ACHN (cell line): Measurements from ENCODE around the gene GAL3ST1.
"Not testable (repeated sequence)": the region's sequence is repeated elsewhere in the genome, so short reads cannot be mapped to it uniquely, and the experiment has no call there.

Experiments used
- DNase-seq: peaks from one replicate; pipeline ENCODE4 v3.0.0-alpha.2; 2015
- in situ Hi-C: cut with HindIII; loops from 2 replicates; pipeline ENCODE4 v1.10.0; 2017; ENCODE audit warnings: low sequenced_read_pairs, low pct_ligation_motif_present, low pct_unique_long_range_greater_than_20kb

The GAL3ST1 gene

GRCh38 chr22:30546616-30547015 lies 27.8 kb downstream of the GAL3ST1 start, which contains the start of gene SEC14L6:
Gene SEC14L6 (minus strand): TSS chr22:30546741. CDS start chr22:30546682, 59 bp downstream.
- DNase-seq, result no peak
- in situ Hi-C loops, result no loop called here

- in situ Hi-C loops, result no loop called here
- no peak for DNase-seq
These were observed 31.7 kb downstream of the GAL3ST1 start for GRCh38 chr22:30542811-30543188.

- in situ Hi-C loops, result no loop called here
- DNase-seq, result peak; percentile 35
These were observed 32.3 kb downstream of the GAL3ST1 start for GRCh38 chr22:30541961-30542810.

- DNase-seq, result peak; percentile 51
These were observed 33.0 kb downstream of the GAL3ST1 start for GRCh38 chr22:30541511-30541910.

GRCh38 chr22:30539368-30539767 lies 35.1 kb downstream of the GAL3ST1 start:
- in situ Hi-C loops, result no loop called here

More at GRCh38 chr22:30541511-30541910, 33.0 kb downstream of the GAL3ST1 start:
- in situ Hi-C loops, result not testable (repeated sequence)

GRCh38 chr22:30538280-30538679 lies 36.2 kb downstream of the GAL3ST1 start:
- in situ Hi-C loops, result no loop called here
- DNase-seq, result peak; percentile 35

More at GRCh38 chr22:30539368-30539767, 35.1 kb downstream of the GAL3ST1 start:
- no peak for DNase-seq

- DNase-seq, result no peak
- in situ Hi-C loops, result no loop called here
These were observed 37.3 kb downstream of the GAL3ST1 start for GRCh38 chr22:30537083-30537731.

GRCh38 chr22:30535182-30535581 lies 39.3 kb downstream of the GAL3ST1 start:
- DNase-seq, result no peak
- in situ Hi-C loops, result no loop called here

GRCh38 chr22:30531651-30532608 lies 42.5 kb downstream of the GAL3ST1 start:
- no peak for DNase-seq
- in situ Hi-C loops, result no loop called here

GRCh38 chr22:30526656-30527055 lies 47.8 kb downstream of the GAL3ST1 start:
- DNase-seq, result no peak
- in situ Hi-C loops, result no loop called here

- no peak for DNase-seq
- in situ Hi-C loops, result no loop called here
These were observed 50.6 kb downstream of the GAL3ST1 start for GRCh38 chr22:30523646-30524489.

- in situ Hi-C loops, result no loop called here
- DNase-seq, result no peak
These were observed 52.9 kb downstream of the GAL3ST1 start for GRCh38 chr22:30521368-30522156.

GRCh38 chr22:30519842-30520425 lies 54.5 kb downstream of the GAL3ST1 start:
- in situ Hi-C loops, result no loop called here
- DNase-seq, result no peak

- DNase-seq, result no peak
- in situ Hi-C loops, result no loop called here
These were observed 57.7 kb downstream of the GAL3ST1 start for GRCh38 chr22:30516731-30517130.

GRCh38 chr22:30516273-30516672 lies 58.2 kb downstream of the GAL3ST1 start:
- DNase-seq, result no peak
- in situ Hi-C loops, result no loop called here

GRCh38 chr22:30514252-30514651 lies 60.2 kb downstream of the GAL3ST1 start:
- DNase-seq, result no peak
- in situ Hi-C loops, result no loop called here

- in situ Hi-C loops, result no loop called here
- DNase-seq, result no peak
These were observed 61.0 kb downstream of the GAL3ST1 start for GRCh38 chr22:30513462-30513861.
